ENCODE data around the gene OR52B6. TPM values are rescaled to one million over a fixed set of nuclear protein-coding genes. Genes with fewer than 3 reads are reported as not detected.

The OR52B6 gene
- total and polyA plus RNA-seq, 11 donors = not detected

- no peak for DNase-seq
- no peak for TF ChIP-seq POLR2A (IDR thresholded peaks at IDR 0.05)
- TF ChIP-seq CTCF (IDR thresholded peaks at IDR 0.05) = no peak
- no peak for ATAC-seq
- Histone ChIP-seq H3K27ac (no peak overlapping the region), H3K9me3 (no peaks in the 10 kb centered on the region), H3K4me3 (no peak overlapping the region), H3K4me1 (peaks cover 0 to 38% (median 18%) of the 10 kb centered on the region in 12 donors), H3K27me3 (no peaks in the 10 kb centered on the region), H3K36me3 (no peaks in the 10 kb centered on the region)
- intact Hi-C loops (cut with DNase I) = loop anchor here in 3 of 10 donors (5.0 to 10.0 kb wide), 3 partner anchors 63 to 73 kb away; partner anchors contain the start of genes TRIM22 (in 2 of the 3) and TRIM5 (in 2 of the 3)
Measured at GRCh38 chr11:5621580-5621979, 40.9 kb downstream of the OR52B6 start.

- DNase-seq = no peak
- ATAC-seq = no peak
- no peak overlapping the region for H3K27ac ChIP-seq
- no peaks in the 10 kb centered on the region for H3K36me3 ChIP-seq
- intact Hi-C loops (cut with DNase I) = loop anchor here in 3 of 10 donors (5.0 to 10.0 kb wide), 3 partner anchors 62 to 72 kb away; partner anchors contain the start of genes TRIM22 (in 2 of the 3) and TRIM5 (in 2 of the 3)
- WGBS, 4 donors = 90 to 97% (median 95%) methylated on average over 3 of the region's 3 CpGs
- TF ChIP-seq CTCF (IDR thresholded peaks at IDR 0.05) = no peak
- no peak for TF ChIP-seq POLR2A (IDR thresholded peaks at IDR 0.05)
- no peaks in the 10 kb centered on the region for H3K9me3 ChIP-seq
- peaks cover 0 to 38% (median 18%) of the 10 kb centered on the region in 12 donors for H3K4me1 ChIP-seq
- no peak overlapping the region for H3K4me3 ChIP-seq
- no peaks in the 10 kb centered on the region for H3K27me3 ChIP-seq
Measured at GRCh38 chr11:5622802-5623201, 42.1 kb downstream of the OR52B6 start.

GRCh38 chr11:5624489-5625279 lies 44.0 kb downstream of the OR52B6 start, which contains the start of gene TRIM34:
Gene TRIM34 (plus strand): TSS chr11:5625001. CDS start chr11:5632332, 7,331 bp downstream.
- intact Hi-C loops (cut with DNase I) = loop anchor here in 5 of 10 donors (5.0 to 10.0 kb wide), 3 partner anchors 60 to 70 kb away; partner anchors contain the start of genes TRIM22 (in 4 of the 5) and TRIM5 (in 4 of the 5)
- 20 to 30% (median 24%) methylated on average over 7 of the region's 7 CpGs for WGBS, 4 donors
- Histone ChIP-seq H3K27ac (peak within 1 kb of the TSS; percentile 30 to 88 (median 74)), H3K36me3 (peaks cover 0 to 2% (median 0%) of the 10 kb centered on the region in 9 donors), H3K4me1 (peaks cover 0 to 38% (median 18%) of the 10 kb centered on the region in 12 donors), H3K4me3 (peak within 1 kb of the TSS; percentile 0 to 83 (median 60)), H3K27me3 (no peaks in the 10 kb centered on the region), H3K9me3 (no peaks in the 10 kb centered on the region)
- DNase-seq = peak in 4 of 5 donors; percentile 36 to 61 (median 47)
- peak; percentile 81 to 97 (median 95) for ATAC-seq
- TF ChIP-seq POLR2A (IDR thresholded peaks at IDR 0.05) (no peak), CTCF (IDR thresholded peaks at IDR 0.05) (no peak)

- Histone ChIP-seq H3K36me3 (peaks cover 0 to 2% (median 0%) of the 10 kb centered on the region in 9 donors), H3K4me1 (peaks cover 0 to 38% (median 18%) of the 10 kb centered on the region in 12 donors), H3K27me3 (no peaks in the 10 kb centered on the region), H3K9me3 (no peaks in the 10 kb centered on the region), H3K27ac (peak overlapping the region in 10 of 12 donors; percentile 30 to 88 (median 76)), H3K4me3 (peak overlapping the region; percentile 0 to 83 (median 60))
- no peak for DNase-seq
- no peak for TF ChIP-seq CTCF (IDR thresholded peaks at IDR 0.05)
- no peak for TF ChIP-seq POLR2A (IDR thresholded peaks at IDR 0.05)
- peak in 1 of 4 donors; percentile 17 for ATAC-seq
- 4 to 18% (median 8%) methylated on average over 4 of the region's 4 CpGs for WGBS, 4 donors
- intact Hi-C loops (cut with DNase I) = loop anchor here in 4 of 10 donors (5.0 to 10.0 kb wide), 3 partner anchors 60 to 70 kb away; partner anchors contain the start of genes TRIM22 (in 3 of the 4) and TRIM5 (in 3 of the 4)
Measured at GRCh38 chr11:5625281-5625680, 44.6 kb downstream of the OR52B6 start.

All from heart left ventricle (tissue), 16 donors.